K562 (cell line): Measurements from ENCODE around the gene PLCL1.

ENCODE experiments used
- ATF3 ChIP-seq, 2 experiments: fragments of 450-650 bp in 1 of 2; sonication (generic) in 1 of 2; formaldehyde crosslinking in 1 of 2; IDR thresholded peaks in 1 of 2; conservative IDR thresholded peaks in 1 of 2; 2 replicates each; pipeline versions ENCODE4 v1.6.1 to v1.8.1; 2016 to 2023; ENCODE audit warnings: mild to moderate bottlenecking in 2 of 2, moderate library complexity in 2 of 2, inconsistent platforms in 1 of 2, missing genetic modification reagents in 1 of 2
- CHD4 ChIP-seq: fragments of 200-600 bp; sonication (generic); IDR thresholded peaks from 3 replicates; pipeline ENCODE4 v1.6.1; 2012; ENCODE audit warnings: low read depth, mild to moderate bottlenecking, mixed read lengths, low read length, inconsistent platforms; ENCODE audit not compliant: insufficient read depth, insufficient replicate concordance, poor library complexity, severe bottlenecking
- FIP1L1 ChIP-seq: fragments of 200-400 bp; formaldehyde crosslinking; IDR thresholded peaks from 2 replicates; pipeline ENCODE4 v1.6.1; 2018; ENCODE audit warnings: mild to moderate bottlenecking, low read depth, low read length; ENCODE audit not compliant: poor library complexity, severe bottlenecking
- TGIF2 ChIP-seq: sonication (generic); formaldehyde crosslinking; IDR thresholded peaks from 2 replicates; pipeline ENCODE4 v1.8.1; 2022; ENCODE audit warnings: mild to moderate bottlenecking, missing genetic modification reagents, moderate library complexity

GRCh38 chr2:197992482-197993133 lies 188.2 kb downstream of the PLCL1 start:
- TF ChIP-seq TGIF2 (CRISPR knock-in tag) (no peak), ATF3 (IDR thresholded peaks at IDR 0.05) (no peak), ATF3 (CRISPR knock-in tag; conservative IDR thresholded peaks at IDR 0.05) (no peak), CHD4 (no peak), FIP1L1 (no peak)
